ENCODE results near the gene MAPK9.

DNA sequence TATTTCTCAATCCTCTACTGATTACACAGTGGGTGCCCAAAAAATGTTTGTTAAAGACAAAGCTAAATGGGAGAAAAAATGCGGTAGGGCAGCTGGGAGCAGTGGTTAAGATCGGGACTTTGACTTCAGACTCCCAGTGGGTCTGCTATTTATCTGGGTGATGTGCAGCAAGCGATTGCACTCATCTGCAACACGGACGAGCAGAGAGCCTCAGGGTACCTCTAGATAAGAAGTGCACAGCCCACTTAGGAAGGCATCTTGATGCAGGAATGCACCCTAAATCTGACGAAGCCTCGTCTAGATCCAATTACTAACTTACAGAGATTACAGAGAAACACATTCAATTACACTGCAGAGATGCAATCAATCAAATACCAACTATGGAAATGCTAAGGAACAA is 4.0 kb downstream of the MAPK9 start:
- TF ChIP-seq, protein P1, sequence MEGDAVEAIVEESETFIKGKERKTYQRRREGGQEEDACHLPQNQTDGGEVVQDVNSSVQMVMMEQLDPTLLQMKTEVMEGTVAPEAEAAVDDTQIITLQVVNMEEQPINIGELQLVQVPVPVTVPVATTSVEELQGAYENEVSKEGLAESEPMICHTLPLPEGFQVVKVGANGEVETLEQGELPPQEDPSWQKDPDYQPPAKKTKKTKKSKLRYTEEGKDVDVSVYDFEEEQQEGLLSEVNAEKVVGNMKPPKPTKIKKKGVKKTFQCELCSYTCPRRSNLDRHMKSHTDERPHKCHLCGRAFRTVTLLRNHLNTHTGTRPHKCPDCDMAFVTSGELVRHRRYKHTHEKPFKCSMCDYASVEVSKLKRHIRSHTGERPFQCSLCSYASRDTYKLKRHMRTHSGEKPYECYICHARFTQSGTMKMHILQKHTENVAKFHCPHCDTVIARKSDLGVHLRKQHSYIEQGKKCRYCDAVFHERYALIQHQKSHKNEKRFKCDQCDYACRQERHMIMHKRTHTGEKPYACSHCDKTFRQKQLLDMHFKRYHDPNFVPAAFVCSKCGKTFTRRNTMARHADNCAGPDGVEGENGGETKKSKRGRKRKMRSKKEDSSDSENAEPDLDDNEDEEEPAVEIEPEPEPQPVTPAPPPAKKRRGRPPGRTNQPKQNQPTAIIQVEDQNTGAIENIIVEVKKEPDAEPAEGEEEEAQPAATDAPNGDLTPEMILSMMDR (IDR thresholded peaks at IDR 0.05) = no peak
- TF ChIP-seq POLR2A (IDR thresholded peaks at IDR 0.05) (no peak), POLR2AphosphoS5 (IDR thresholded peaks at IDR 0.05) (no peak)
